H9 (cell line): ENCODE results near the gene CYTL1. TPM values are rescaled to one million over a fixed set of nuclear protein-coding genes. Genes with fewer than 3 reads are reported as not detected.

Source experiments
- DNase-seq: peaks from one replicate; pipeline ENCODE4 v3.0.0-alpha.2; 2017
- H2AFZ ChIP-seq: one replicate; pipeline ENCODE4 v1.6.1; 2013; ENCODE audit warnings: mild to moderate bottlenecking, low read length, control low read depth, moderate library complexity
- H2AK5ac ChIP-seq: 2 replicates; pipeline ENCODE4 v1.6.1; 2013; ENCODE audit warnings: low read length, control low read depth, mixed read lengths; ENCODE audit not compliant: insufficient read length
- H2BK120ac ChIP-seq: one replicate; pipeline ENCODE4 v1.6.1; 2013; ENCODE audit warnings: low read depth, mild to moderate bottlenecking, low read length, control low read depth, inconsistent platforms; ENCODE audit not compliant: poor library complexity, severe bottlenecking
- H2BK12ac ChIP-seq: 2 replicates; pipeline ENCODE4 v1.6.1; 2013; ENCODE audit warnings: low read length, control low read depth, mixed read lengths, low read depth; ENCODE audit not compliant: insufficient read length
- H2BK15ac ChIP-seq: 2 replicates; pipeline ENCODE4 v1.6.1; 2013; ENCODE audit warnings: low read depth, low read length, control low read depth
- H2BK20ac ChIP-seq: one replicate; pipeline ENCODE4 v1.6.1; 2013; ENCODE audit warnings: low read depth, mild to moderate bottlenecking, low read length, control low read depth, inconsistent platforms; ENCODE audit not compliant: poor library complexity, severe bottlenecking
- H2BK5ac ChIP-seq: 2 replicates; pipeline ENCODE4 v1.6.1; 2013; ENCODE audit warnings: low read length, control low read depth, mixed read lengths; ENCODE audit not compliant: insufficient read length
- H3K14ac ChIP-seq: 2 replicates; pipeline ENCODE4 v1.6.1; 2013; ENCODE audit warnings: low read length, control low read depth; ENCODE audit not compliant: insufficient read depth
- H3K18ac ChIP-seq: 2 replicates; pipeline ENCODE4 v1.6.1; 2013; ENCODE audit warnings: low read depth, mild to moderate bottlenecking, mixed read lengths, low read length, control low read depth; ENCODE audit not compliant: insufficient read length
- H3K23ac ChIP-seq: 2 replicates; pipeline ENCODE4 v1.6.1; 2013; ENCODE audit warnings: low read length, control low read depth, mixed read lengths, low read depth; ENCODE audit not compliant: insufficient read length
- H3K23me2 ChIP-seq: 2 replicates; pipeline ENCODE4 v1.6.1; 2013; ENCODE audit warnings: low read depth, mild to moderate bottlenecking, mixed read lengths, low read length, control low read depth; ENCODE audit not compliant: insufficient read length, poor library complexity, severe bottlenecking
- H3K27ac ChIP-seq: 2 replicates; pipeline ENCODE4 v1.5.1; 2013; ENCODE audit warnings: low read length, control low read depth, mixed read lengths, low read depth; ENCODE audit not compliant: insufficient read length
- H3K27me3 ChIP-seq: 2 replicates; pipeline ENCODE4 v1.6.1; 2013; ENCODE audit warnings: low read length, control low read depth, inconsistent platforms; ENCODE audit not compliant: insufficient read depth
- H3K4ac ChIP-seq: 2 replicates; pipeline ENCODE4 v1.6.1; 2013; ENCODE audit warnings: low read depth, mild to moderate bottlenecking, control low read depth, inconsistent platforms, low read length, moderate library complexity
- H3K4me1 ChIP-seq: 2 replicates; pipeline ENCODE4 v1.6.1; 2013; ENCODE audit warnings: low read length, control low read depth, inconsistent platforms; ENCODE audit not compliant: insufficient read depth
- H3K4me2 ChIP-seq: 2 replicates; pipeline ENCODE4 v1.6.1; 2013; ENCODE audit warnings: low read length, control low read depth, mixed read lengths; ENCODE audit not compliant: insufficient read length, insufficient read depth
- H3K56ac ChIP-seq: 2 replicates; pipeline ENCODE4 v1.6.1; 2013; ENCODE audit warnings: low read depth, mild to moderate bottlenecking, mixed read lengths, low read length, control low read depth; ENCODE audit not compliant: insufficient read length
- H3K79me1 ChIP-seq: 2 replicates; pipeline ENCODE4 v1.6.1; 2013; ENCODE audit warnings: low read depth, mild to moderate bottlenecking, moderate library complexity, low read length, control low read depth, inconsistent platforms; ENCODE audit not compliant: insufficient read depth, poor library complexity, severe bottlenecking
- H3K79me2 ChIP-seq: 2 replicates; pipeline ENCODE4 v1.6.1; 2013; ENCODE audit warnings: low read length, control low read depth, inconsistent platforms; ENCODE audit not compliant: insufficient read depth
- H3K9ac ChIP-seq: 2 replicates; pipeline ENCODE4 v1.6.1; 2013; ENCODE audit warnings: low read length, control low read depth, mixed read lengths; ENCODE audit not compliant: insufficient read length; ENCODE audit errors: extremely low read depth
- H3K9me3 ChIP-seq: one replicate; pipeline ENCODE4 v1.6.1; 2013; ENCODE audit warnings: low read depth, low read length, inconsistent platforms; ENCODE audit not compliant: control insufficient read depth
- H3T11ph ChIP-seq: one replicate; pipeline ENCODE4 v1.6.1; 2013; ENCODE audit warnings: mild to moderate bottlenecking, low read length, control low read depth, inconsistent platforms
- H4K20me1 ChIP-seq: one replicate; pipeline ENCODE4 v1.6.1; 2013; ENCODE audit not compliant: control insufficient read depth, insufficient read length, insufficient read depth
- H4K5ac ChIP-seq: 2 replicates; pipeline ENCODE4 v1.6.1; 2013; ENCODE audit warnings: low read depth, mild to moderate bottlenecking, mixed read lengths, low read length, control low read depth; ENCODE audit not compliant: insufficient read length
- H4K8ac ChIP-seq: replicated peaks from 2 replicates; pipeline ENCODE4 v1.6.1; 2013; ENCODE audit warnings: low read length, control low read depth, mixed read lengths, low read depth; ENCODE audit not compliant: insufficient read length
- H4K91ac ChIP-seq: 2 replicates; pipeline ENCODE4 v1.6.1; 2013; ENCODE audit warnings: low read depth, mild to moderate bottlenecking, moderate library complexity, mixed read lengths, low read length, control low read depth; ENCODE audit not compliant: insufficient read length
- H3K27ac Mint-ChIP-seq, 3 experiments: 2 replicates in 2 of 3; 3 replicates in 1 of 3; pipeline ENCODE4 v1.8.0; 2020 to 2021; ENCODE audit warnings: mixed read lengths in 3 of 3, mild to moderate bottlenecking in 1 of 3, moderate library complexity in 1 of 3
- H3K27me3 Mint-ChIP-seq: 2 replicates; pipeline ENCODE4 v1.8.0; 2021; ENCODE audit warnings: low read depth, mild to moderate bottlenecking, moderate library complexity, mixed read lengths
- H3K36me3 Mint-ChIP-seq, 3 experiments: 2 replicates in 2 of 3; 3 replicates in 1 of 3; pipeline ENCODE4 v1.8.0; 2020 to 2021; ENCODE audit warnings: low read depth in 3 of 3, mixed read lengths in 3 of 3; ENCODE audit not compliant: insufficient read depth in 1 of 3
- H3K4me1 Mint-ChIP-seq, 2 experiments: 2 replicates each; pipeline ENCODE4 v1.8.0; 2020; ENCODE audit warnings: mixed read lengths in 2 of 2
- H3K4me3 Mint-ChIP-seq, 2 experiments: 2 replicates in 1 of 2; 3 replicates in 1 of 2; pipeline ENCODE4 v1.8.0; 2020 to 2021; ENCODE audit warnings: mild to moderate bottlenecking in 2 of 2, mixed read lengths in 2 of 2, moderate library complexity in 1 of 2
- H3K9me3 Mint-ChIP-seq, 2 experiments: 2 replicates in 1 of 2; 3 replicates in 1 of 2; pipeline ENCODE4 v1.8.0; 2020; ENCODE audit warnings: mild to moderate bottlenecking in 2 of 2, mixed read lengths in 2 of 2, moderate library complexity in 1 of 2
- CTCF ChIP-seq: fragments of 200-600 bp; sonication (generic); conservative IDR thresholded peaks from 3 replicates; pipeline ENCODE4 v1.8.0; 2021; ENCODE audit warnings: antibody characterized with exemption, mild to moderate bottlenecking
- WGBS: extraction: QIAGEN DNeasy Blood & Tissue Kit; methylation state at CpG from one replicate; pipeline ENCODE4 v1.1.7; 2013; ENCODE audit warnings: missing lambda C conversion rate, low lambda C conversion rate, mixed read lengths; ENCODE audit not compliant: insufficient read length; ENCODE audit errors: extremely low coverage; 5-methylcytosine and 5-hydroxymethylcytosine counted together
- total RNA-seq: library from RNA; stranded (reverse); gene quantifications from 2 replicates; pipeline ENCODE4 v1.2.1, GENCODE V29; 2021

The CYTL1 gene
- total RNA-seq, 1 experiment from 2014 or later = 1.7 TPM

- H3K79me1 ChIP-seq = no peaks in the 10 kb centered on the region
- Mint-ChIP-seq H3K27me3 (peaks cover 15% of the 10 kb centered on the region), H3K27ac (no peak overlapping the region), H3K4me1 (peaks cover 0 to 8% of the 10 kb centered on the region in 2 experiments; a peak in 2 of 4 replicates), H3K4me3 (no peak overlapping the region), H3K9me3 (no peaks in the 10 kb centered on the region), H3K36me3 (no peaks in the 10 kb centered on the region)
- no peaks in the 10 kb centered on the region for H3K23me2 ChIP-seq
- TF ChIP-seq CTCF = no peak
- no peaks in the 10 kb centered on the region for H3K9me3 ChIP-seq
- H3K56ac ChIP-seq = no peak overlapping the region
- H2BK120ac ChIP-seq = no peak overlapping the region
- H4K8ac ChIP-seq = no peak overlapping the region
- H2AFZ ChIP-seq = no peak overlapping the region
- WGBS = no CpG with 5 or more reads among the region's 10 CpGs
- H3T11ph ChIP-seq = no peak overlapping the region
- no peak overlapping the region for H2AK5ac ChIP-seq
- H2BK15ac ChIP-seq = no peak overlapping the region
- no peak overlapping the region for H3K4ac ChIP-seq
- H2BK20ac ChIP-seq = no peak overlapping the region
- no peak overlapping the region for H3K23ac ChIP-seq
- no peak overlapping the region for H3K27ac ChIP-seq
- H3K18ac ChIP-seq = no peak overlapping the region
- H4K20me1 ChIP-seq = no peaks in the 10 kb centered on the region
- H3K79me2 ChIP-seq = no peaks in the 10 kb centered on the region
- H2BK12ac ChIP-seq = no peak overlapping the region
- no peak overlapping the region for H2BK5ac ChIP-seq
- no peak overlapping the region for H3K4me2 ChIP-seq
- DNase-seq = no peak
- no peaks in the 10 kb centered on the region for H3K4me1 ChIP-seq
- no peak overlapping the region for H4K91ac ChIP-seq
- H3K14ac ChIP-seq = no peak overlapping the region
- no peak overlapping the region for H4K5ac ChIP-seq
- no peak overlapping the region for H3K9ac ChIP-seq
- H3K27me3 ChIP-seq = no peaks in the 10 kb centered on the region
These were observed 30.1 kb downstream of the CYTL1 start for GRCh38 chr4:4989083-4989622.
